Frontal cortex (tissue), 4 donors: Measurements from ENCODE around the gene AQP1. TPM values are rescaled to one million over a fixed set of nuclear protein-coding genes. Genes with fewer than 3 reads are reported as not detected.

Experiments
- DNase-seq, 2 donors: peaks; one replicate each; pipeline ENCODE4 v3.0.0; 2012; ENCODE audit warnings: low spot score in 2 of 2
- FAIRE-seq: peaks from 2 replicates; lab custom pipeline; 2012; peaks lifted over from hg19 to GRCh38; lab: Jason Lieb, UNC
- total RNA-seq: library from RNA; depleted of rRNA; stranded (reverse); fragments of >200 nt; gene quantifications from one replicate; pipeline ENCODE4 v1.2.3, GENCODE V29; 2014
- donor health status: control.
- donor health status: control.
- donor health status: control.

The AQP1 gene
- total RNA-seq, 1 donor from 2014 or later: 0.82 TPM

GRCh38 chr7:30904561-30904960, 7.1 kb upstream of the AQP1 start:
- FAIRE-seq (no peak), DNase-seq (no peak)

- FAIRE-seq (no peak), DNase-seq (peak in 1 of 2 donors; percentile 41)
Observed at GRCh38 chr7:30905078-30906012, 6.3 kb upstream of the AQP1 start.

GRCh38 chr7:30906014-30906413, 5.6 kb upstream of the AQP1 start:
- FAIRE-seq (no peak), DNase-seq (no peak)

GRCh38 chr7:30906515-30907240, 5.0 kb upstream of the AQP1 start:
- no peak for FAIRE-seq
- no peak for DNase-seq

GRCh38 chr7:30907527-30908267, 4.0 kb upstream of the AQP1 start:
- no peak for DNase-seq
- FAIRE-seq: no peak

GRCh38 chr7:30908681-30909080, 3.0 kb upstream of the AQP1 start:
- FAIRE-seq (no peak), DNase-seq (no peak)

GRCh38 chr7:30909431-30909830, 2.2 kb upstream of the AQP1 start:
- DNase-seq (no peak), FAIRE-seq (no peak)

- FAIRE-seq (no peak), DNase-seq (no peak)
Observed at GRCh38 chr7:30910411-30911073, 1.1 kb upstream of the AQP1 start.

- FAIRE-seq: no peak
Observed at GRCh38 chr7:30911133-30911532, 520 bp upstream of the AQP1 start.

GRCh38 chr7:30912021-30912730, 523 bp downstream of the AQP1 start:
- DNase-seq: no peak
- no peak for FAIRE-seq

More at GRCh38 chr7:30911133-30911532, 520 bp upstream of the AQP1 start:
- DNase-seq: no peak

GRCh38 chr7:30912731-30912985, 1.0 kb downstream of the AQP1 start:
- DNase-seq (no peak), FAIRE-seq (no peak)

- FAIRE-seq (no peak), DNase-seq (no peak)
Observed at GRCh38 chr7:30912986-30913811, 1.5 kb downstream of the AQP1 start.

- DNase-seq (no peak), FAIRE-seq (no peak)
Observed at GRCh38 chr7:30913821-30914515, 2.3 kb downstream of the AQP1 start.

GRCh38 chr7:30914596-30914995, 2.9 kb downstream of the AQP1 start:
- FAIRE-seq: no peak
- no peak for DNase-seq

GRCh38 chr7:30915005-30915601, 3.5 kb downstream of the AQP1 start:
- no peak for DNase-seq
- no peak for FAIRE-seq

- DNase-seq (no peak), FAIRE-seq (no peak)
Observed at GRCh38 chr7:30915751-30916150, 4.1 kb downstream of the AQP1 start.

- DNase-seq (no peak), FAIRE-seq (no peak)
Observed at GRCh38 chr7:30916255-30916654, 4.6 kb downstream of the AQP1 start.

GRCh38 chr7:30916767-30917166, 5.1 kb downstream of the AQP1 start:
- FAIRE-seq: no peak
- DNase-seq: no peak
